ENCODE measurements around the gene SLC35F2.
"Not testable (repeated sequence)": the region's sequence is repeated elsewhere in the genome, so short reads cannot be mapped to it uniquely, and the experiment has no call there.

Gene SLC35F2, protein sequence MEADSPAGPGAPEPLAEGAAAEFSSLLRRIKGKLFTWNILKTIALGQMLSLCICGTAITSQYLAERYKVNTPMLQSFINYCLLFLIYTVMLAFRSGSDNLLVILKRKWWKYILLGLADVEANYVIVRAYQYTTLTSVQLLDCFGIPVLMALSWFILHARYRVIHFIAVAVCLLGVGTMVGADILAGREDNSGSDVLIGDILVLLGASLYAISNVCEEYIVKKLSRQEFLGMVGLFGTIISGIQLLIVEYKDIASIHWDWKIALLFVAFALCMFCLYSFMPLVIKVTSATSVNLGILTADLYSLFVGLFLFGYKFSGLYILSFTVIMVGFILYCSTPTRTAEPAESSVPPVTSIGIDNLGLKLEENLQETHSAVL

DNA sequence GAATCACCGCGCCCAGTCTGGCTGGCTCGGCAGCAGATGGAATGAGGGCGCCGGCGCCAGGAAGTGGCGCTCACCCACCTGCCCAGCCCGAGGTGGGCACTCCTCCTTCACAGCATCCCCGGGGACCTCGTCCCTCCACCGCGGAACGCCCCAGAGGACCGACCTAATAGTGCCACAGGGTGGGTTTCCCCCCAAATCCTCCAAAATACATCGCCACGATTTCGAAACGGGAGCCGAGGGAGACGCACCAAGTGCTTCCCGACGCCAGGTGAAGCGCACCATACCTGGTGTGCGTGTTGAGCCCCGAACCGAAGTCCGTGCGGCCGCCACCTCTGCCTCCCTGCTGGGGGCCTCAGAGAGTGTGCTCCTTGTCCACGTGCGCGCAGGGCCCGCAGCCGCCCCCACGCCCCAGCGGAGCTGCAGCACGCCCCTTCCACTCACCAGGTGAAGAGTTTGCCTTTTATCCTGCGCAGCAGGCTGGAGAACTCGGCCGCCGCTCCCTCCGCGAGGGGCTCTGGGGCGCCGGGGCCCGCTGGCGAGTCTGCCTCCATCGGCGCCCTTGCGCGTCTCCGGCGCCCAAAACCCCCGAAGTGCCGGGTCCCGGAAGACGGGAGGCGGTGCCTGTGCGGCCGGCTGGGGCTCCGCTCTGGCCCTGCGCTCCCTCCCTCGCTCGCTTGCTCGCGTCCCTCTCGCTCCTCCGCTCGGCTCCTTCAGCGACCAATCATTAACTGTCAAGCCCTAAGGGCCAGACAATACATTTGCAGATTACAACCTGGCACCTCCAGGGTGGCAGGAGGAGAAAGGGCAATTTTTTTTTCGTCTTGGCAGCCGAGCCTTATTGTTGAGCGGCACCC, at the start of gene SLC35F2:
Gene SLC35F2, minus strand, starts transcription at position 571 of the 854 bp plus-strand sequence. Its CDS starts 20 bp downstream, at position 551.
- peak; percentile 71 for DNase-seq

DNA sequence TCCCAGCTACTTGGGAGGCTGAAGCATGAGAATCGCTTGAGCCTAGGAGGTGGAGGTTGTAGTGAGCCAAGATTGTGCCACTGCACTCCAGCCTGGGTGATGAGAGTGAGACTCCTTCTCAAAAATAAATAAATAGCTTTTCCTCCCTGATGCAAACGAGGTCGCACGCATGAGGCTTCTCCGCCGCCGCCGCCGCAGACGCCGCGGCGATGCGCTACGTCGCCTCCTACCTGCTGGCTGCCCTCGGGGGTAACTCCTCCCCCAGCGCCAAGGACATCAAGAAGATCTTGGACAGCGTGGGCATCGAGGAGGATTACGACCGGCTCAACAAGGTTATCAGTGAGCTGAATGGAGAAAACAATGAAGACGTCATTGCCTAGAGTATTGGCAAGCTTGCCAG, 49.6 kb upstream of the SLC35F2 start:
- no peak for DNase-seq

DNA sequence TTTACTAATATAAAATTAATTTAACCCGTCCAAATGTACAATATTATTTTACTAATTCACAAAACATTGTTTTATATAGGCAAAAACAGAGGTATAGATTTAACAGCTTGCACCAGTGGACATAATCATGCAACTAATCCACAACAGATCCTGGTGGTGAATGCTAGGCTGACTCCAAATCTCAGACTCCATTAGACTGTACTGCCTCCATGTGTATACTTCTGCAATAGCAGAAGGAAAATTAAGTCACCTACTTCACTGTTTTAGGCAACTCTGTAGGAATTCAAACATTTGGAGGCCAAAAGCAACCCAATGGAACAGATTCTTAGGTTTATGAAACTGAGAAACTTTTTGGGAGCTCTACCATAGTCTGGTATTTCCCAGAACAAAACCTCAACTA, 39.7 kb upstream of the SLC35F2 start:
- DNase-seq = peak; percentile 40

DNA sequence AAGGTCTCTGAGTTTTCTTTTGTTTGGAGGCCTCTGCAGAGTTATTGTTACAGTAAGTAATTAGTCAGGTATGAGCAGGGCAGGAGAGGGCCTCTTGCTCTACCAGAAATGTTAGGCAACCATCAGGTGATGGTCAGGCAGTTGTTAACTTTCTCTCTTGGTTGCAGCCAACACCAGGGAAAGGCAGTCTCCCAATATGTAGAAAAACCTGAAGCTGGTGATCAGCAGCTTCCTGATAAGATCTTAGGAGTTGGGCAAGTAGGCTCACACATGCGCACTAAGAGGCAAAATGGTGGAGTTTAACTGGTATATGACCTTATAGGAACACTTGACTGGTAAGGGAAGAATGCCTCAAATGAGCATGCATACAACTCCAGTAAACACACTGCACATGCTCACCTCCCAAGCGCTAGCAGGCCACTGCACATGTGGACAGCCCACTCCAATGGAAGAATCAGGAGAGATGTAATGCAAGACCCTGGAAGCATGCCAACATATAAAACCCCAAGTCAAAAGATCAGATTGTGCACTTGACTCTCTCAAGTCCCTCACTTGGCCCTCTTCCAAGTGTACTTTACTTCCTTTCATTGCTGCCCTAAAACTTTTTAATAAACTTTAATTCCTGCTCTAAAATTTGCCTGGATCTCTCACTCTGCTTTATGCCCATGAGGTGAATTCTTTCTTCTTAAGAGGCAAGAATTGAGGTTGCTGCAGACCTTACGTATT, 23.7 kb upstream of the SLC35F2 start:
- no peak for DNase-seq

DNA sequence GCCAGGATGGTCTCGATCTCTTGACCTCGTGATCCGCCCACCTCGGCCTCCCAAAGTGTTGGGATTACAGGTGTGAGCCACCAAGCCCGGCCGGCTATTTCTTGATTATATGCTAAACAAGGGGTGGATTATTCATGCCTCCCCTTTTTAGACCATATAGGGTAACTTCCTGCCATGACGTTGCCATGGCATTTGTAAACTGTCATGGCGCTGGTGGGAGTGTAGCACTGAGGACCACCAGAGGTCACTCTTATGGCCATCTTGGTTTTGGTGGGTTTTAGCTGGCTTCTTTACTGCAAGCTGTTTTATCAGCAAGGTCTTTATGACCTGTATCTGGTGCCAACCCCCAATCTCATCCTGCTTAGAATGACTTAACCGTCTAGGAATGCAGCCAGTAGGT, 22.9 kb upstream of the SLC35F2 start:
- DNase-seq = not testable (repeated sequence)

DNA sequence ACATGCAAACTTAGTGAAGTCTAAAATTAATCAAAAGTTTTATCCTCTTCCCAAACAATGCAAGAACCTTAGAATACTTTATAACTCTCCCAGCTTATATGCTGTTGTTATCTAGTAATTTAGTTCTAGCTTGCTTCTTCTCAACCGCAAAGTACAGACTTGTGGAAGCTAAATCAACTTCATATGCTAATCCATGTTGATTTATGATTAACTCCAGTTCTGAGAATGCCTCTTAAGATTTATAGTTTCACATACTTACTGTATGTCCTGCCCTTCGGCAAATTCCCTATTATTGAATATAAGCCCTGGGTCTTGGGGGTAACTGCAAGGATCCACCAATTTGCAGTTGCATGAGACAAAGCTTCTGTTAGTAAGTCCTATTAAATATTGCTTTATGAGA, 17.6 kb upstream of the SLC35F2 start:
- no peak for DNase-seq

DNA sequence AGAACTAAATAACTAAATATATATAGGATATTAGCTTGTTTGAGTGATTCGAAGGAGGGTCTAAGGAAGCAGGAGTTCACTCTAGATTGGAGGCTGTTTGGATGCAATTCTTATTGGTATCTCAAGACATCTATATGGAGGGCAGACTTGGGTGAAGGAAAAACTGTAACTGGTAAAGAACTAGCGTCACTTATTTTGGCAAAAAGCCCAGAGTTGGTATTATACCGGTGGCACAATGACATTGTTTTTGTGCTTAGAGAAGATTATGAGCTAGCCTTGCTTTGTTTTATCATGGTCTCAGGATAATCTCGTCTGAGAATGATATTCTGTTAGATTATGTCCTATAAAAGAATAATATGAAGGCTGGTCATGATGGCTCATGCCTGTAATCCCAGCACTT, 6.0 kb upstream of the SLC35F2 start:
- no peak for DNase-seq

DNA sequence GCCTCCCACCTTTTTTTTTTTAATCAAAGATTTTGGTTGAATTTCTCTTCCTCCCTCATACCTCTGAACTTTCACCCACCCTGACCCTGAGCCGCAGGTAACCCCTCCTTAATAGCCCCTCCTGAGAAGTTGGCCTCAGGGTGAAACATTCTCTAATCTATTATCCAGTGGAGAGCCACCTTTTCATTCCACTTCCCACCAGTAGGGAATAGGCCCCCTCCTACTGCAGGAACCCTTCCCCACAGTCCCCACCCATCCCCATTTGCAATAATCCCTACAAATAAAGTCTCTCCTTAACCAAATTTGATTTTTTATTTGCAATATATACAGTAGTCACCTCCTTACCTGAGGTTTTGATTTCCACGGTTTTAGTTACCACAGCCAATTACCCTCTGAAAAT, 2.1 kb upstream of the SLC35F2 start:
- no peak for DNase-seq

DNA sequence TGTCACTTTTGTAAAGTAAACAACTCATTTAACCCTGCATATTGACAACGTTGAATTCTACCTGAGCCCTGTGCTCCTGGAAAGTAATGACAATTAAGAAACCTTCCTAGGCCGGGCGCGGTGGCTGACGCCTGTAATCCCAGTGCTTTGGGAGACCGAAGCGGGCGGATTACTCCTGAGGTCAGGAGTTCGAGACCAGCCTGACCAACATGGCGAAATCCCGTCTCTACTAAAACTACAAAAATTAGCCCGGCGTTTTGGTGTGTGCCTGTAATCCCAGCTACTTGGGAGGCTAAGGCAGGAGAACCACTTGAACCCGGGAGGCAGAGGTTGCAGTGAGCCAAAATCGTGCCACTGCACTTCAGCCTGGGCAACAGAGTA, 1.6 kb upstream of the SLC35F2 start:
- not testable (repeated sequence) for DNase-seq

DNA sequence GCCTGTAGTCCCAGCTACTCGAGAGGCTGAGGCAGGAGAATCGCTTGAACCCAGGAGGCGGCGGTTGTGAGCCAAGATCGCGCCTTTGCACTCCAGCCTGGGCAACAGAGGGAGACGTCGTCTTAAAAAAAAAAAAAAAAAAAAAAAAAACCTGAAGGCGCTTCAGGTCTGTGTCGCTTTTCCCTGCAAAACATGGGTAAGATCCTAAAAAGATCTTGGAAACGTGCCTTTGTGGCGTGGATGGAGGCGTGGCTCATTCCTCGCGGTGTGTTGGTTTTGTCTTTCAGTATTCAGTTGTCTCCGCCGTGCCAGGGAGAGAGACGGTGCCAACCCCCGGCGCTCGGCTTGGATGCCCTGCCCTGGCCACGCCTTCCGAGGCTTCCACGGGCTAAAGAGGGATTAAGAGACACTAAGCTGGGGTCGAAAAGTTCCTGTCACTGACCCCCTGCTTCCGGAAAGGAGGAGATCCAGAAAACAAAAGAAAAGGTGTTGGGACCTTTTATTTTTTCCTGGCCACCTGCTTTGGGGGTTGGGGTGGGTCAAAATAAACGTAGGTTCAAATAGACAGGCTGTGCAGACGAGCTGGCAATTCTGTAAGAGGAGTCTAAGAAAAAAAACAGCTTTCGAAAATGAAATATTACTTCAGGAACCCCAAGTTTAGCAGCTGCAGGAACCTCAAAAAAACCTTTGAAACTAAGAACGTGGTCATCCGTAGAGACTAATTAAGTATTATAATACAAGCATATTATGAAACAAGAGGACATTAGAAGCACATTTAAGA, 1.1 kb upstream of the SLC35F2 start:
- DNase-seq = peak; percentile 28

DNA sequence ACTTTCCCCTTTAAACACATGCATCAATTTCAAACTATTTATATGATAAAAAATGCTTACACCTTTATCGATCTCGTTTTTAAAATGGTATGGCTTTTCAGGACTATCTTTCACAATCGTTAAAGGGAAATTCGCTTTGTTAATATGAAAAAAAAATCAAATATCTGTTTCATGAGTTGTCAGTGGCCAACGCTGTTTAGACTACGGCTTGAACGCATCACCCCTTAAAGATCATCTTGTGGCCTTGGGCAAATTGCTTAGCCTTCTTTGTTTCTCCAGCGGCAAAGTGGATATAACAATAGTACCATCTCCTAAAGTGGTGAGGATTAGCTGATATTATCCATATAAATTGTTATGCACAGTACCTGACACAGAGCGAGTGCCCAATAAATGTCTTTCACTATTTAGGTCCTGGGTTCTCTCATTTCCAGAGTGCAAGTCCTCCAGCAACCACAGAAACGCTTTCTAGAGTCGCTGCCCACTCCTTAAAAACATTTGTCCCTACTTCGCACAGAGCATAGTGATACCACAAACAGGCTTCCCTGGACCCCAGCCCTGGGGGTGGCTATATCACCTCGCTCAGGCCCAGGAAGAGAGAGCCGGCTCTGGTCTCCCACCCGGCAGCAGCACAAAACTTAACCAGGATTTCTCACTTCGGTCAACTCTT, 904 bp downstream of the SLC35F2 start:
- DNase-seq = no peak

DNA sequence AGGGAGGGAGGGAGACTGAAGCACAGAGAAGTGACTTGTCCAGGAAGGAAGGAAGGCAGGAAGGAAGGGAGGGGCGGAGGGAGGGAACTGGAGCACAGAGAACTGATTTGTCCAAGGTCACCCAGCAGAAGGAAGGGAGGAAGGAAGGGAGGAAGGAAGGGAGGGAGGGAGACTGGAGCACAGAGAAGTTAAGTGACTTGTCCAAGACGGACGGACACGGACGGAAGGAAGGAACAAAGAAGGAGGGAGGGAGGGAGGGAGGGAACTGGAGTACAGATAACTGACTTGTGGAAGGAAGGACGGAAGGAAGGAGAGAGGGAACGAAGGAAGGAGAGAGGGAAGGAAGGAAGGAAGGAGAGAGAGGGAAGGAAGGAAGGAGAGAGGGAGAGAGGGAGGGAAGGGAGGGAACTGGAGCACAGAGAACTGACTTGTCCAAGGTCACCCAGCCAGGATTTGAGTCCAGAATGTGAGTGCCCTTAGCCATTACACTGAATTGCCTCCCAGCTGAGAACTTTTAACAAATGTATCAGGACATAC, 1.5 kb downstream of the SLC35F2 start:
- no peak for DNase-seq

DNA sequence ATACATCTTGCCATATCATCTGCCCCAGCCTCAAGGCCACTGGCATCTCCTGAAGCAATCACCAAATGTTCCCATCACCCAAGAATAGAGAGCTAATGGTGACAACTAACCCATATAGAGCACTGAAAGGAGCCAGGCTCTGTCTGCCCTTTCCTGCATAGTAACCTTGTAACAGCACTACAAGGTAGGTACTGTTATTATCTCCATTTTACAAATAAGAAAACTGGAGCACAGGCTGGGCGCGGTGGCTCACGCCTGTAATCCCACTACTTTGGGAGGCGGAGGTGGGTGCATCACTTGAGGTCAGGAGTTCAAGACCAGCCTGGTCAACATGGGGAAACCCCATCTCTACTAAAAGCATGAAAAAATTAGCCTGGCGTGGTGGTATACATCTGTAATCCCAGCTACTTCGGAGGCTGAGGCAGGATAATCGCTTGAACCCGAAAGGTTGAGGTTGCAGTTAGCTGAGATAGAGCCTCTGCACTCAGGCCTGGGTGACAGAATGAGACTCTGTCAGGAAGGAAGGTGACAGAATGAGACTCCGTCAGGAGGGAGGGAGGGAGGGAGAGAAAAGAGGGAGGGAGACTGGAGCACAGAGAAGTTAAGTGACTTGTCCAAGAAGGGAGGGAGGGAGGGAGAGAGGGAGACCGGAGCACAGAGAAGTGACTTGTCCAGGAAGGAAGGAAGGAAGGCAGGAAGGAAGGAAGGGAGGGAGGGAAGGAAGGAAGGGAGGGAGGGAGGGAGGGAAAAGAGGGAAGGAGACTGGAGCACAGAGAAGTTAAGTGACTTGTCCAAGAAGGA, 2.2 kb downstream of the SLC35F2 start:
- no peak for DNase-seq

DNA sequence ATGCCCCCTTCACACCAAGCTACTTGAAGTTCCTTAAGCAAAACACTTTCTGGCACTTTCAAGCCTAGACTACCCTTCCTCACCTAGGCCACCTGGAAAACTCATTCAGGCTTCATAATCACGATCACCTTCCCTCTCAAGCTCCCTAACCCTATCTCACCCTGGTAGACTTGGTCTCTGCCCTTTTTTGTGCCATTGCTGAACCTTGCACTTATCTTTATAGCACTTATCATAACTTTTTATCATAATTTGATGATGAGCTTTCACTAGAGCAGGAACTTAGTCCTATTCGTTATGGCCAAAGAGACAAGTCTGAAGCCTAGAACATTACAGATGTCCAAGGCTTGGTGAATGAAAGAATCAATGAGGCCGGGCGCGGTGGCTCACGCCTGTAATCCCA, 5.5 kb downstream of the SLC35F2 start:
- no peak for DNase-seq

DNA sequence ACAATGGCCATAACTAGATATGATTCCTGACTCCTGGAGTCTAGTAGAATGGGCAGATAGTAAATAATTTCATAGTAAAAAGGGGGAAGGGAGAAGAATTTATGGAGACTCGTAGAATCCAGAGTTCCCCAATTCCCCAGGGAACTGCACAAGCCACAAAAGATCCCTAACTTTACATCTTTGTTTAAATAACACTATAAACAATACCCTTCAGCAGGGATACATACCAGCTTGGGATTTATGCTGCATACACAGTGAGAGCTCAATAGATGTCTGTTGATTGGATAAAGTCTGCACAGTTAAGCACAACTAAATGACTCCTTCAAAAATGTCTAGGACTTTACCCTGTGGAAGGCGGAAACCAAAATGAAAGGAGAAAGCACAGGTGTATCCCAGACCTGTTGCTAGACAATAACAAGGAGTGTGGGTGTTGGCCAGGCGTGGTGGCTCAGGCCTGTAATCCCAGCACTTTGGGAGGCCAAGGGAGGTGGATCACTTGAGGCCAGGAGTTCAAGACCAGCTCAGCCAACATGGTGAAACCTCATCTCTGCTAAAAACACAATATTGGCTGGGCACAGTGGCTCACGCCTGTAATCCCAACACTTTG, 6.8 kb downstream of the SLC35F2 start:
- DNase-seq = no peak

DNA sequence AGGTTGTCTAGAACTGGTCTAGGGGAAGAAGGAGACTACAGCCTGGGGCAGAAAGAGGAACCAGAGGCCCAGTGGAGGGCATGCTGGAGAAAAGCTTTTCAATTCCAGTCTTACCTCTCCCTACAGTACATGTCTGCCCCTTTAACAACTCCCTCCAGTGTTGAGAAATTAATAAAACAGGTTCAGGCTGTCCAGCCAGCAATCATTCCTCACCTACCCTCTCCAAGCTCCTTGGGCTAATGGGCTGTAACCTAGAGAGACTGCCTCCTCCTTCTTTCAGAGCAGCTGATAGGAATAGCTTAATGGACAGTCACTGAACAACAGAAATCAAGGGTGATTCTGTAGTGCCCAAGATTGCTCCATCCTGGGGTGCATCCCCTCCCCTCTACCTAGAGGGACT, 8.8 kb downstream of the SLC35F2 start:
- no peak for DNase-seq

DNA sequence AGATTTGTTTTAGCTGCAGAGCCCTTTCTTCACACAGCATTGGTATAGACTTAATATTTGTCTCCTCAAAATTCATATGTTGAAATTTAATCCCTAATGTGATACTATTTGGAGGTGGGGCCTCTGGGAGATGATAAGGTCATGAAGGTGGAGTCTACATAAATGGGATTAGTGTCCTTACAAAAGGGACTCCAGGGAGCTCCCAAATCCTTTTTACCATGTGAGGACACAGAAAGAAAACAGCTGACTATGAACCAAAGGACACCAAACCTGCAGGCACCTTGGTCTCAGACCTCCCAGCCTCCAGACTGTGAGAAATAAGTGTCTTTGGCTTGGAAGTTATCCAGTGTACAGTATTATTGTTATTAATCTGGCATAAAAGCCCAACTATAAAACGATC, 10.2 kb downstream of the SLC35F2 start:
- no peak for DNase-seq

DNA sequence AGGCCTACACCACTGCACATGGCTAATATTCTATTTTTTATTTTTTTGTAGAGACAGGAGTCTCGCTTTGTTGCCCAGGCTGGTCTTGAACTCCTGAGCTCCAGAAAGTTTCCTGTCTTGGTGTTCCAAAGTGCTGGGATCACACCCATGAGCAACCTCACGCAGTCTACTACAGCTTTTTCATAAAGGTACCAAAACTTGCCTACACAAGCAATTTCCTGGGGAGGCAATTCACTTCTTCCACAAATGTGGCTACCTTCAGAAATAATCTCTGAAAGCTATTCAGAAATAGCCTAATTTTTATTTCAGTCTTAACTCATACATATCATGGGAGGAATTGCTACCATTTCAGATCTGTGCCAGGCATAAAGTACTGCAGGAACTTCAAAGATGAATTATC, 11.4 kb downstream of the SLC35F2 start:
- DNase-seq = no peak

DNA sequence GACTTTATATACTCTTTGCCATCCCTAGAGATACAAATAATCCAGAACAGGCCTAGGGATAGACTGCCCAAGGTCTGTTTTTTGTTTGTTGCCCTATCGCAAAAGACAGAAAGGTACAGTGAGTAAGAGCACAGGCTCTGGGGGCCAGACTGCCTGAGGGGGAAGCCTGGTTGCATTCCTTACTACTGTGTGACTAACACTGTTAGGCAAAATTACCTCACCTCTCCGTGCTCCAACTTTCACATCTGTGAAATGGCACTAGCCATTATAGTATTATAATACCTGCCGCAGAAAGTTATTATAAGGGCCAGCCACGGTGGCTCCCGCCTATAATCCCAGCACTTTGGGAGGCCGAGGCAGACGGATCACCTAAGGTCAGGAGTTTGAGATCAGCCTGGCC, 14.5 kb downstream of the SLC35F2 start:
- no peak for DNase-seq

DNA sequence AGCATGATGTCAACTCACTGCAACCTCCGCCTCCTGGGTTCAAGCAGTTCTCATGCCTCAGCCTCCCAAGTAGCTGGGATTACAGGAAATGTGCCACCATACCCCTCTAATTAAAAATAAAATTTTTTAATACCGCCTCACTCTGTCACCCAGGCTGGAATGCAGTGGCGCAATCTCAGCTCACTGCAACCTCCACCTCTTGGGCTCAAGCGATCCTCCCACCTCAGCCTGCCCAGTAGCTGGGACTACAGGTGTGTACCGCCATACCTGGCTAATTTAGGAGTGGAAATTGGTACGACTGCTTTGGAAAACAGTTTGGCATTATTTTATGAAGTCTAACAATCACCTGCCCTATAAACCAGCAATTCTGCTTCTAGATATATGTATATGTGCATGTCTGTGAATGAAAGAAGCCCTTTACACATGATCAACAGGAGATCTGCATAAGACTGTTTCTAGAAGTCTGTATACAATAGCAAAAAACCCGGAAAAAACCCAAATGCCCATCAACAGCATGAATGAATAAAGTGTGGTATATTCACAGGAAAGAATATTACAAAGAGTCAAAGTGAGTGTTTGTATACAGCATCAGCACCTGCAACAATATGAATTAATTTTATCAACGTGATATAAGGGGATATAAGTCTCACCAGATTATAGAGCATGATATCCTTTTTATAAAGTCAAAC, 16.0 kb downstream of the SLC35F2 start:
- DNase-seq = no peak
